Urothelium cell line (cell line): Measurements from ENCODE around the gene TEDC2.
"Not testable (repeated sequence)": the region's sequence is repeated elsewhere in the genome, so short reads cannot be mapped to it uniquely, and the experiment has no call there.

ENCODE experiments used
- DNase-seq: peaks from one replicate; pipeline ENCODE4 v3.0.0; 2011; ENCODE audit warnings: low spot score, mixed read lengths
- FAIRE-seq: peaks from 2 replicates; lab custom pipeline; 2011; peaks lifted over from hg19 to GRCh38; lab: Jason Lieb, UNC

The TEDC2 gene, protein sequence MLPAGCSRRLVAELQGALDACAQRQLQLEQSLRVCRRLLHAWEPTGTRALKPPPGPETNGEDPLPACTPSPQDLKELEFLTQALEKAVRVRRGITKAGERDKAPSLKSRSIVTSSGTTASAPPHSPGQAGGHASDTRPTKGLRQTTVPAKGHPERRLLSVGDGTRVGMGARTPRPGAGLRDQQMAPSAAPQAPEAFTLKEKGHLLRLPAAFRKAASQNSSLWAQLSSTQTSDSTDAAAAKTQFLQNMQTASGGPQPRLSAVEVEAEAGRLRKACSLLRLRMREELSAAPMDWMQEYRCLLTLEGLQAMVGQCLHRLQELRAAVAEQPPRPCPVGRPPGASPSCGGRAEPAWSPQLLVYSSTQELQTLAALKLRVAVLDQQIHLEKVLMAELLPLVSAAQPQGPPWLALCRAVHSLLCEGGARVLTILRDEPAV

DNA sequence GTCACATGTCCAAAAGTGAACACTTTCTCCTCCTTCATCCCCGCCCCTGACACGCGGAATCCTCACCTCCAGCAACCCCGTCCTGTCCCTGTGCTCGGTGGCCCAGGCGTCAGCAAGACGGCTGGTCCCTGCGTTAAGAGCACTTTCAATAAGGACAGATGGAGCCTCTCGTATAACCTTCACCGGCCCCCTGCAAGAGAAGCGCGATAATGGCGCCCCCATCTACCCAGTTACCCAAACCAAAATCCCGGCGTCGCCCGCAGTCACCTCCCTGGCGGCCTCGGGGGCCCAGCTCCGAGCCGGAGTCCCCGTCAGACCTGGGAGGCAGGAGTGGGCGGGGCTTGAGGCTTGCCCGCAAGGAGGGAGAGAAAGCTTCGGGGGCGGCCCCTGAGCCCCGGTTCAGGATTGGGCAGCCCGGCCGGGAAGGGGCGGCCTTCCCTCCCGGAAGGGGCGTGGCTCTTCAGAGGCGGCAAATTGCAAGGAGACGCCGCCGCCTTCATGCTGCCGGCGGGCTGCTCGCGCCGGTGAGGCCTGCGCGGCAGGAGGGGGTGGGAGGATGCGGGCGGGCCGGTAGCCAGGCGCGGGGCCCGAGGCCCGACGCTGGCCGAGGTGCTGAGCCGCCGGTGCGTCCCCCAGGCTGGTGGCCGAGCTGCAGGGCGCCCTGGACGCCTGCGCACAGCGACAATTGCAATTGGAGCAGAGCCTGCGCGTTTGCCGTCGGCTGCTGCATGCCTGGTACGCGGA is at the start of gene TEDC2:
TSS of gene TEDC2 (plus strand) at position 463 of the 744 bp plus-strand sequence. CDS start at position 499, 36 bp downstream.
- FAIRE-seq (peak; percentile 93), DNase-seq (peak; percentile 99)

DNA sequence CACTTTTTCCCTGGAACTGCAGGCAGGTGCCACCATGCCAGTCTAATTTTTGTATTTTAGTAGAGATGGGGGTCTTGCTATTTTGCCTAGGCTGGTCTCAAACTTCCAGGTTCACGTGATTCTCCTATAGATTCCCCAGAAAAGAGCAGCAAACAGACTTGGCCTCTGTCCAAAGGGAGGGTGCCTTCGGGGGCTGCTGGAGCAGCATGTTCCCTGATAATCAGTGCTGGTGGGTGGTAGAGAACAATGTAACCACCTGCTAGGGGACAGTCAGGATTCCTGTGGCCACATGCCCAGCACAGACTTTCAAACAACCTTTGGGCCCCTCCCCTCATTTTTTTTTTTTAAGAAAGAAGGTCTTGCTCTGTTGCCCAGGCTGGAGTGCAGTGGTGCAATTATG is 44.8 kb upstream of the TEDC2 start:
- DNase-seq, result no peak
- no peak for FAIRE-seq

DNA sequence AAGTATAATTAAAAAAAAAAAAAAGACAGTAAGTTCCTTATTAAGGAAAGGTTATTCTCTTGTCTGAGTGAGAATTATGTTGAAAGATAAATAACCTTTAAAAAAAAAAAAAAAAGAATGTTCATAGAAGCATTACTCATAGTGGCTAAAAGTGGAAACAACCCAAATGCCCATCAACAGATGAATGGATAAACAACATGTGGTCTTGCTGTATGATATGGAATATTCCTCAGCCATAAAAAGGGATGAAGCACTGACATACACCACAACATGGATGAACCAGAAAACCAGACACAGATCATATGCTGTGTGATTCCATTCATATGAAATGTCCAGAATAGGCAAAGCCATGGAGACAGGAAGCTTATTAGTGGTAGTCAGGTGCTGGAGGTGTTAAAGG is 39.9 kb upstream of the TEDC2 start:
- DNase-seq (no peak), FAIRE-seq (no peak)

DNA sequence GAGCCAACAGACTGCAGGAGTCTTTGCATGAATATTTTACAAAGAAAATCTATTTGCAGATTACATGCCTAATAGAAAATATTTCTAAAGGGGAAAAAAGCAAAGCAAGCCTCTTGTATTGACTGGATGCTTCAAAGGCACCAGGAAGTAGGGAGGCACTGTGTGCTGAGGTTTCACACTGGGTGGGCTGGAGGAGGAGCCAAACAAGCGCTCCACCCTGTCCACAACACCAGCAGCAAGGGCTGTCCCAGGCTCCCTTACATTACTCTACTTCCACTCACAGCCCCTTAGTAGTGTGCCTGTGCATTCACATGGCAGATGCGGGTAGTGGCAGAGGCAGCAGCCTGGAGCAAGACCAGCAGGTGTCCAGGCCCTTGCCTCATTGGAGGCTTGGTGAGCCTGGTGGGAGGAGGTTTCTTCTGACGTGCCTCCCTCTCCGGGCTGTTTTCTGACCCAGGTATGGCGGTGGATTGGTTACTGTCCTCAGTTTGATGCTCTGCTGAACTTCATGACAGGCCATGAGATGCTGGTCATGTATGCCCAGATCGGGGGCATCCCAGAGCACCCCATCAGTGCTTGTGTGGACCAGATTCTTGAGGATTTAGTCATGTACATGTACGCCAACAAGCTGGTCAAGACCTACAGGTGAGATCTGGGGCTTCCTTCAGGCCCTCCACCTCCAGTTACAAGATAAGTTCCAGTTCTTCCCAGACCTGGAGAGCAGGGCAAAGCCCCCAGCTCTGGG is 37.6 kb upstream of the TEDC2 start:
- no peak for DNase-seq
- no peak for FAIRE-seq

DNA sequence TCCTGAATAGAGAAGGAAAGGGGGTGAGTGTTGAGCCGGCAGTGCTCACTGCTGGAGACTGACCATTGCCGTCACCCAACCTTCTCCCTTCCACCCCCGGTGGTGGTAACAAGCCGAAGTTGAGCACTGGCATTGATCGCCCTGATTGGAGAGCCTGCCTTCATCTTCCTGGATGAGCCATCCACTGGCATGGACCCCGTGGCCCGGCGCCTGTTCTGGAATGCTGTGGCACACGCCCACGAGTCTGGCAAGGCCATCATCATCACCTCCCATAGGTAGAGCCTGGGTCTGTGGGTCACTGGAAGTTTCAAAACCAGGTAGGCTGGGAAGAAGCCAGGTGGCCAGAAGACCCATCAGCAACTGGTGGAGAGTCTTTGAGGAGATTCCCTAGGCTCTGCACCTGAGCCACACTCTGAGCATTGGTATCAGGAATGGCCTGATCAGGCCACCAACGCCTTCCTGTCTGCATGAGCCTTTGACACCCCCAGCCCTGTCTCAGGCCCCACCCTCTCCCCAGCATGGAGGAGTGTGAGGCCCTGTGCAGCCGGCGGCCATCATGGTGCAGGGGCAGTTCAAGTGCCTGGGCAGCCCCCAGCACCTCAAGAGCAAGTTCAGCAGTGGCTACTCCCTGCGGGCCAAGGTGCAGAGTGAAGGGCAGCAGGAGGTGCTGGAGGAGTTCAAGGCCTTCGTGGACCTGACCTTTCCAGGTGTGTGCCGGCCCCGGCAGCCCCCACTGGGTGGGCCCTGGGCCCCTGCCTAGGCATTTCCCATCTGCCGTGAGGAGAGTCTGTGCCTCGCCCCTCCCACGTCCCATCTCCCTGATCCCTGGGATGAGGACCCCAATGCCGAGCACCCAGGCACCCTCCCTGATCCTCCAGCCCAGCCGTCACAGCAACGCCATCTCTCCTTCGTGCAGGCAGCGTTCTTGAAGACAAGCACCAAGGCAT is 35.6 kb upstream of the TEDC2 start:
- FAIRE-seq, result no peak

DNA sequence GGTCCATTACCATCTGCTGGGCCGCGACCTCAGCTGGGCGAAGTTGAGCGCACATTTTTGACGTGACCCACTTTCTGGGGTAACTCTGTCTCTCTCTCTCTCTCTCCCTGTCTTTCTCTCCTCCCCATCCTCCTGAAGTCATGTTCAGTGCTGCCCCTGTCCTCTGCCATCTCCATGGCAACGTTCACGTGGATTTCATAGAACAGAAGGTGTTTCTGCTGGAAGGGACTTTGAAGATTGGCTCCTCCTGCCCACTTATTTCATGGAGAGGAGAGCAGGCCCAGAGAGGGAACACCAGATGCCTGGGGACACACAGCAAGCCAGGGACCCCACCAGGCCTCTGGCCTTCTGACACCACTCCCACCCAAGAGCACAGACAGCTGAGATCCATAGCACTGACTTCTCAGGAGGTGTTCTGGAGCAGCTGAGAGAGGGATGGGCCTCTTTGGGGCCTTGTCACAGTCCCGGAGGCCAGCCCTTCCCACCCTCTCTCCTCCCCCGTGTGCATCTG is 34.8 kb upstream of the TEDC2 start:
- FAIRE-seq (no peak), DNase-seq (no peak)

More for the DNA sequence above, 35.6 kb upstream of the TEDC2 start:
- no peak for DNase-seq

DNA sequence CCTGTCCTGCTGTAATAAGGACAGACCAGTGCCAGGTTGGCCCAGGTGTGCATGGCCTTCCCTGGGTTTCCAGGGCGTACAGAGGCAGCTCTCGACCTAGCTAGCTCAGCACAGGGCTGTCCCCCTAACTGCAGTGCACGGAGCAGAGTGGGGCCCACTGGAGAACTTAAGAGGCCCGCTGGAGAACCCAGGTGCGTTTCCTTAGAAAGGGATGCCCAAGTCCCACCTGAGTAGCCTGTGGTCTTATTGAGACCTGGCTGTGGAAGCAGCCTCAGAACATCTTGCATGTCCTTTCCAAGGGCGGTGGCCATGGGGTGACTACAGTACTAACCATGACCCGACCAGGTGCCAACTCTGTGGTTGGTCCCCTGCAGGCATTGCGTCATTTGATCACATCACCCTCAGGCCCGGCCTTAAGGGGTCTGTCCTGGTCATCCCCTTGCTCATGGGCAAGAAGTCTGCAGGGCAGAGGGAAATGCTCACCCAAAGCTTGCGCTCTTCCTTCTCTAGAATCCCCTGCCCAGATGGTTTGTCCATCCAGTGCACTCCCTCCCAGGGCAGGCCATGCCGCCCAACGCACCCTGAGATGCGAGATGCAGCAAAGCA is 34.0 kb upstream of the TEDC2 start:
- DNase-seq (no peak), FAIRE-seq (no peak)

DNA sequence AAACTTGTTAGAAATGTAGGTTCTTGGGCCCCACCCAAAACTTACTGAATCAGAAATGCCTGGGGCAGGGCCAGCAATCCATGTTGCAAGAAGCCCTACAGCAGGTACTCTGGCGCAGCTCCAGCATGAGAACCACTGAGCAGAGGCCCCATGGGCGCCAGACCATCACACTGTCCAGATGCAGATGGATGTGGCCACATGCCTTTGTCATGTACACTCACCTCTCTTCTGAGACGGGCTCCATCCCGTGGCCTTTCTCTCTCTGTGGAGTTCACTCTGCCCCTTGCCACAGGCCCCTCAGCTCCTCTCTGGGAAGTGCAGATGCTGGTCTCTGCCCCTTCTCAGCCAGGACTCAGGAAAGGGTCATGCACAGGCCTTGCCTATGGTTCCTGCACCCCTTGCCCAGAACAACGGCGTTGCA is 33.0 kb upstream of the TEDC2 start:
- FAIRE-seq (no peak), DNase-seq (no peak)

DNA sequence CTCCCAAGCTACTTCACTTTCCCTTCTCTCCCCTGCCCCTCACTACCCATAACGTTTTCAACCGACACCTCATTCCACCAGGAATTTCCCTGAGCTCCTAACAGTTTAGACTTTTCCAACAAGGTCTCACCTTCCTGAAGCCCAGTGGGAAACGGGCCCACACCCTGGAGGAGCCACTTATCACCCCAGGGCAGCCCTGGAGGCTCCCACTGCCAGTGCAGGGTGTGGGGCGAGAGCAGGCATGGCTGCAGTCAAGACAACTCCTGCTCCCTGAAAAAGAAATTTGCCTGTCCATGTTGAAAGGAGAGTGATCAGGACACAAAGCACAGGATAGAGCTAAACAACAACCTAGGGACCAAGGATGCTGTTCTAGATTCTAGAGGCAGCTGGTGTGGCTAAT is 32.4 kb upstream of the TEDC2 start:
- no peak for FAIRE-seq
- DNase-seq, result no peak

DNA sequence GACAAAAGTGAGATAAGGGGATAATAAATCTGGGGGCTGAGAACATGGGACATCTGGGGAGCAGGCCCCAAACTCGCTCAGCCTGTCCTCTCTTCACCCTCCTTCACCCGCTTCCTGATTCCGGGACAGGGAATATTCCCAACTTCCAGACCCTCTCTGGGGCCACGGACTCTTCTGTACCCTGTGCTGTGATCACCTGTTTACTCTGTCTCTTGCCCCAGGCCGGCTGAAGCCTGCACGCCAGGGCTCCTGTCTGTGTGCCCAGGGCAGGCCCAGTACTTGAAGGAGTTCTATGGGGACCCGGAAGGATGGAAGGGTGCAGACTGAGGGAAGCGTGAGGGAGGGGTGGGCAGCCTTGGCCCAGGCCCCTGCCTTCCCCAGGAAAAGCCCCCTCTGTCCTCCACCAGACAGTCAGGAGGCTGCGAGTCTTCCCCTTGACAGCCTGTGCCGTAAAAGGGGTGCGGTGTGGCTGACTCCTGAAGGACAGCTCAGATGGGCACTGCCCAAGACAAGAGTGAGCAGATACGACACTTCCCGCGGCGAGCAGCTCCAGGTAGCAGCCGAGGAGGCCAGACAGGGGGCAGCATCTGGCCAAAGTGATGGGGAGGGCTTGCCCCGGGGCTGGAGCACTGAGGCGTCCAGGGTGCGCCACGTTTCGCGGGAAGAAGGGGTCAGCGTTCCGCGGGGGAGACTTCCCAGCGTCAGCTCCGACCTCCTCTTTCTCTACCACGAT is 31.7 kb upstream of the TEDC2 start:
- peak; percentile 63 for DNase-seq
- no peak for FAIRE-seq

DNA sequence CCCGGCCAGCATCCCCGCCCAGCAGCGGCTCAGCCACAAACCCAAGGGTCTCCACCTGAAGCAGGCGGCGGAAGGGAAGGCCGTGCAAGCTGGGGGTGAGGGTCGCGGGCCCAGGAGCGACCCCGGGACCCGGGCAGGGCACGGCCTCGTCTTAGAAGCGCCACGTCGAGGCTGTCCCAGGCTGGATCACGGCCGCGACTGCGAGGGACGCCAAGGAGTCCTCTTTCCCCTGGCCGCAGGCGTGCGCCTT is 31.2 kb upstream of the TEDC2 start:
- DNase-seq (no peak), FAIRE-seq (peak; percentile 32)

DNA sequence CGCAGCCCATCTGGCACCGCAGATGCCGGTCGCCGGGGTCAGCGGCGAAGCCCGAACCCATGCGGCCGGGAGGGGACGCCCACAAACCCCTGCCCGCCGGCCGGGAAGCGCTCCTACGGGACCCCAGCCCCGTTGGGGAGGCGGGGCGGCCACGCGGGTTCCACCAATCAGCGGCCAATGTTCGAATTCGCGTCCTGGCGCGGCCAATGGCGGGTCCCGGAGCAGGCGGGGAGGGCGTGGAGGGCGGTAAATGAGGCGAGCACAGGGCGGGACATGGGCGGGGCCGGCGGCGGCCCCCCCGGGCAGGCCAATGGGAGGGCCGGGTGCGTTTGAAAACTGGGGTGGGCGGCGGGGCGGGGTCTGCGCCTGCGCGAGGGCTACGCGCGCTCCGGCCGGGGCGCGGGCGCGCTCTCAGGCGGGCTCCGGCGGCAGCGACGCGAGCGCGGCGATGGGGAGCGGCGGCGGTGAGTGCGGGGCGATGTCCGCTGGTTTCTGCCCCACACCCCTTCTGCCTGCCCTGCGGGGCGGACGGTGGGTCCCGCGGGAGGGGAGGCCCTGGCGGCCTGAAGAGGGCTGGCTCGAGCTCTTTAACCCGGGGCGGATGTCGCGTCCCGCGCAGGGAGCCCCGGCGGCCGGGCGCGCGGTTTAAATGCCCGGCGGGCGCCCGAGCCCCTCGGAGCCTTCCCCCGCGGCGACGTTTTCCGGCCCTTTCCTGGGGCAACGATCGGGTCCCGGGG is 30.7 kb upstream of the TEDC2 start, which contains the start of gene CCNF:
TSS of gene CCNF (plus strand) at position 414 of the 737 bp plus-strand sequence. CDS start at position 449, 35 bp downstream.
- FAIRE-seq (peak; percentile 66), DNase-seq (peak; percentile 100)

DNA sequence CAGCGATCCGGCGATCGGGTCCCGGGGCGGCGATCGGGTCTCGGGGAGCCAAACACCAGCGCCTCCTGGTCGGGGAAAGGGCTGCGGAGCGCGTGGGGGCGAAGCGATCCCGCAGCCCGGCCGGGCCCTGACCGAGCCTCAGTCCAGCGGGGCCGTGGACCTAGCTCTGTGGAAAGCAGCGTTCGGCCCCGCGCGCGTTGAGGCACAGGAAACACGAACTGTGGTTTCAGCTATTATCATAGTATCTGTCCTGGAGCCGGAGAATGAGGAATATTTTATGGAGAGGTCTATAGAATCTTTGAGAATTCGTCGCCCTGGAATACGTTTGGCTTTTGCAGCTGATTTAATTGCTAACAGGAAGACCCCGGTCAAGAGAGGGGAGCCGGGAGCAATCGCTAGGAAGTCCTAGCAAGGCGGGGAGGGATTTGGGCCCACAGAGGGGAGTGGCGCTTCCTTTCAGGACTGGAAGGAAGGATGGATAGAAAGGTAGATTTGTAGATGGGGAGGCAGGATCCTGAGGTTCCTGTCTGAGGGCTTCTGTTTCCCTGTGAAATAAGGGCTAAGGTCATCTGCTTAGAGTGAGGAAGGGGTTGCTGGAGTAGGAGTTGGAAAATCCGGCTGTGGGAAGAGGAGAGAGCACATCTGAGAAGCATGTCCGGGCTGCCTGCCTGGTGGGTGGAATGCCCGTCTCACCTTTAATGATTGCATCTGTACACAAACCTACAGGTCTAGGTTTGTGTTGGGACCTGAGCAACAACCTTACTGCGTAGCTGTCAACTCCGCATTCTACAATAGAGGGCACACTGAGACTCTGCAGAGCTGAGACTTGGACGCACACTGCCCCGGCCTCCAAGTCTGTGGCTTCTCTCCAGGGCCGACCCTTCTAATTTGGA is 29.9 kb upstream of the TEDC2 start:
- FAIRE-seq (no peak), DNase-seq (peak; percentile 35)

DNA sequence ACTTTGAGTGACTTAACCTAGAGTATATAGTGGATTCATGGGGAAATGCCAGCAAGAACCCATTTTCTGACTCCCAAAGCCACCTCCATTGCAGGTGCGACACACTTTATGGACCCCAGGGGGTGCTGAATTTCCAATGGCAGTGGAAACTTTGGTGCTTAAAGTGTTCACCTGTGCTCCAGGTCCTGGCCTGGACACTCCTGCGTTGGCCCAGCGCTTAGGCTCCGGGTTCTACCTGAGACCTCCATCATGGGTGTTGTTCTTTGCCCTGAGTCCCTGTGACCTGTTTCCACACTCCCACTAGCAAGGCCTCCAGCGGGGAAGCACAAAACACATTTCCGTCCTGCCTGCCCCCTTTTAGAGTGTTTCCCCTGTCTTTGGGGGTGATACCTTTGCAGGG is 27.6 kb upstream of the TEDC2 start:
- no peak for FAIRE-seq
- DNase-seq, result no peak

DNA sequence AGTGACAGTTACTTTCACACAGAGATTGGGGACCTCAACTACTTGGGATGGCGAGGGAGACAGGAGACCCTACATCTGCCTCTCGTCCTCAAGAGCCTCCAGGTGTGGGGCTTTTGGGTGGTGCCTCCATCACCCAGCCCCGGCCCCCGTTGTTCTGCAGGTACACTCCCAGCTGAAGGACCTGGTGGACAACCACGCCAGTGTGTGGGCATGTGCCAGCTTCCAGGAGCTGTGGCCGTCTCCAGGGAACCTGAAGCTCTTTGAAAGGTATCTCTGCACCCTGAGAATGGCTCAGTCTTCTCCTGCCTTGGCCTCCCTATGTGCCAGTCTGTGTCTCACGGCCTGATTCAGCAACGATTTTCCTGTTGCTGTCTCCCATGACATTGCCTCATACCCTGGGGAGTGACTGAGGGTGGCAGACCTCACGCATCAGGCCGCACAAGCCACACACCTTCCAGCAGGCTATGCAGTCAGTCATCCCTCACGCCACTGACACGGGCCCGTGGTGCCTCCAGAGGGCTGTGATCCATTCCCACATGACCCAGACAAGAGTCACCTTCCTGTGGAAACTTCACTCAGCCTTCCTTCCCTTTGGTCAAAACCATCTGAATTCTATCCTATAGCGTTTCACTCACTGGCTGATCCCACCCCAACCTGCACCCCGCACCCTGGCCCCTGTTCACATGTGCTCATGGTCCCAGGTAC is 27.0 kb upstream of the TEDC2 start:
- FAIRE-seq (no peak), DNase-seq (no peak)

DNA sequence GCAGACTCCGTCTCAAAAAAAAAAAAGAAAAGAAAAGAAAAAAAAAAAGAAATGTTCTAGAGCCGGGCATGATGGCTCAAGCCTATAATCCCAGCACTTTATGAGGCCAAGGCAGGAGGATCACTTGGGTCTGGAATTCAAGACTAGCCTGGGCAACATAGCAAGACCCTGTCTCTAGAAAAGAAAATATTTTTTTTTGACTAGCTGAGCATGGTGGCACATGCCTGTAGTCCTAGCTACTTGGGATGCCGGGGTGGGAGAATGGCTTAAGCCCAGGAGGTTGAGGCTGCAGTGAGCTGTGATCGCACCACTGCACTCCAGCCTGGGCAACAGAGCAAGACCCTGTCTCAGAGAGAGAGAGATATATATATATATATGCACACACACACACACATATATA is 24.7 kb upstream of the TEDC2 start:
- not testable (repeated sequence) for DNase-seq

DNA sequence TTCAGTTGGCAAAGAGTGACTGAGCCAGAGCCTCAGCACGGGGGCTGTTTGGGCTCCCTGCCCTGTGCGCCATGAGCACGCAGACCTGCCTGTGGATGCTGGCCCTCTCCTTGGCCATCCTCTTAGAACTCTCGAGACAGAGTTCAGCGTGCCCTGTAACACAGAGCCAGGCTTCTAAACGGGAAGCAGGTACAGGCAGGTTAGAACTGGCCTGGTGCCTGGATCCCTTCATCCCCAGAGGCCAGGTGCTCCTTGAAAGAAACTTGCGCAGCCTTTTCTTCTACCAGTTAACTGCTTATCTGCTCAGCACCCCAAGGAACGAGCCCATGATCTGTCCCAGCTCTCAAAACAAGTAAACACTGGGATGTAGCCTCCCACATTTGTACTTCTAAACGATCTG is 23.8 kb upstream of the TEDC2 start:
- DNase-seq (no peak), FAIRE-seq (no peak)

More for the DNA sequence above, 24.7 kb upstream of the TEDC2 start:
- not testable (repeated sequence) for FAIRE-seq
